ENCODE data around the gene OR4D2. TPM values are rescaled to one million over a fixed set of nuclear protein-coding genes. Genes with fewer than 3 reads are reported as not detected.

Gene OR4D2
- total RNA-seq, 5 donors from 2014 or later (not counting 1 experiment from before 2014, with no cell fraction given): not detected

Other genes starting within 250 kb of the OR4D2 start
- 1 to 10 TPM in 1 of 5 donors, under 1 TPM in 3, not detected in 1; 0.33 to 1.4 (median 0.74) TPM for gene CUEDC1, start 211.6 kb upstream of the OR4D2 start, total RNA-seq
- 10 to 100 TPM; 43.1 to 68.1 (median 63.8) TPM for gene VEZF1, start 178.7 kb upstream of the OR4D2 start, total RNA-seq
- gene SRSF1, start 159.7 kb upstream of the OR4D2 start, total RNA-seq: 100 to 1,000 TPM; 112 to 266 (median 261) TPM
- gene DYNLL2, start 83.6 kb upstream of the OR4D2 start, total RNA-seq: 10 to 100 TPM; 30.4 to 42.1 (median 34.9) TPM
- 1 to 10 TPM; 1.3 to 2.2 (median 1.8) TPM for gene OR4D1, start 18.6 kb upstream of the OR4D2 start, total RNA-seq
- gene EPX, start 25.7 kb downstream of the OR4D2 start, total RNA-seq: under 1 TPM in 1 of 5 donors, not detected in 4; 0.13 TPM
- 10 to 100 TPM; 12.7 to 32.6 (median 22.3) TPM for gene MKS1, start 52.3 kb downstream of the OR4D2 start, total RNA-seq
- gene LPO, start 71.6 kb downstream of the OR4D2 start, total RNA-seq: not detected
- gene MPO, start 114.0 kb downstream of the OR4D2 start, total RNA-seq: 1 to 10 TPM in 4 of 5 donors, under 1 TPM in 1; 0.32 to 1.9 (median 1.1) TPM
- 10 to 100 TPM; 15.6 to 62.7 (median 19.9) TPM for gene TSPOAP1, start 161.8 kb downstream of the OR4D2 start, total RNA-seq
- 10 to 100 TPM; 40.5 to 77.3 (median 63.2) TPM for gene SUPT4H1, start 185.2 kb downstream of the OR4D2 start, total RNA-seq

All from T-cell (primary cell).